H1 (cell line): ENCODE data around the gene PML. TPM values are rescaled to one million over a fixed set of nuclear protein-coding genes. Genes with fewer than 3 reads are reported as not detected.
A peak's percentile ranks its signal among the peaks of the same experiment; 100 is the strongest.

ENCODE experiments used
- BRCA1 ChIP-seq: IDR thresholded peaks from 2 replicates; pipeline ENCODE4 v1.6.1; 2012; ENCODE audit warnings: low read depth, low read length, improper control_type of control experiment
- CHD1 ChIP-seq: IDR thresholded peaks from 2 replicates; pipeline ENCODE4 v1.6.1; 2012; ENCODE audit warnings: low read depth, low read length, improper control_type of control experiment
- CHD2 ChIP-seq: IDR thresholded peaks from 2 replicates; pipeline ENCODE4 v1.6.1; 2012; ENCODE audit warnings: low read length, improper control_type of control experiment
- CHD7 ChIP-seq: fragments of 300-600 bp; sonication (generic); IDR thresholded peaks from 2 replicates; pipeline ENCODE4 v1.7.1; 2012; ENCODE audit warnings: low read length, moderate library complexity, mild to moderate bottlenecking, inconsistent platforms; ENCODE audit not compliant: insufficient replicate concordance
- GABPA ChIP-seq: IDR thresholded peaks from 2 replicates; pipeline ENCODE4 v1.6.1; 2011; ENCODE audit warnings: mild to moderate bottlenecking, low read length, moderate library complexity, borderline replicate concordance; ENCODE audit not compliant: insufficient read depth
- RNF2 ChIP-seq: fragments of 200-900, 300-1000 bp; sonication (generic); IDR thresholded peaks from 2 replicates; pipeline ENCODE4 v1.7.1; 2016; ENCODE audit warnings: borderline replicate concordance, low read depth, mild to moderate bottlenecking, antibody characterized with exemption, low read length; ENCODE audit not compliant: poor library complexity, severe bottlenecking; ENCODE audit errors: missing control alignments
- RXRA ChIP-seq: IDR thresholded peaks from 2 replicates; pipeline ENCODE4 v1.6.1; 2011; ENCODE audit warnings: low read depth, mild to moderate bottlenecking, low read length, moderate library complexity; ENCODE audit not compliant: insufficient read depth
- TBP ChIP-seq: IDR thresholded peaks from 2 replicates; pipeline ENCODE4 v1.6.1; 2011; ENCODE audit warnings: low read depth, low read length, improper control_type of control experiment
- ZNF274 ChIP-seq: IDR thresholded peaks from 2 replicates; pipeline ENCODE4 v1.7.0; 2012; ENCODE audit warnings: low read length, borderline replicate concordance; ENCODE audit errors: extremely low read depth
- polyA plus RNA-seq, 7 experiments: library from polyadenylated mRNA; depleted of rRNA in 3 of 7; stranded (reverse) in 5 of 7; unstranded in 2 of 7; fragments of >200 nt in 5 of 7; fragments of 200-250 nt in 2 of 7; gene quantifications; 1 replicate in 5 of 7; 2 replicates in 1 of 7; 4 replicates in 1 of 7; pipeline versions ENCODE4 v1.2.1 to v1.2.3, GENCODE V29; 2011 to 2013; ENCODE audit warnings: missing spikeins in 2 of 7, mixed read lengths in 2 of 7
- total RNA-seq: library from RNA; stranded (reverse); fragmentation: NEBNext Ultra II Directional; extraction: Animal tissue kit (Norgen Biotek cat#: 25700); gene quantifications from 2 replicates; pipeline ENCODE4 v1.2.1, GENCODE V29; 2021

PML gene
- total and polyA plus RNA-seq, 2 of the 8 experiments (the other 6 are each of a cell fraction or from before 2014, with no cell fraction given), result 14.9 to 30.3 TPM

- no peak for TF ChIP-seq CHD7
- no peak for TF ChIP-seq BRCA1
- no peak for TF ChIP-seq CHD1
- no peak for TF ChIP-seq CHD2
- no peak for TF ChIP-seq RNF2
- no peak for TF ChIP-seq RXRA
- TF ChIP-seq GABPA, result peak; percentile 81; the same call in 1 of the 2 replicates
- TF ChIP-seq TBP, result peak; percentile 28; the same call in 1 of the 2 replicates
- TF ChIP-seq ZNF274, result no peak
Measured at GRCh38 chr15:73991726-73992593, 2.6 kb upstream of the PML start, which contains the start of gene STOML1 (continued).
